GM19463 (cell line): ENCODE data around the gene CHMP4B.

Source experiments
- ATAC-seq: cut with Tn5 transposase; IDR thresholded peaks from one replicate; pipeline ENCODE4 v1.9.1; 2021; ENCODE audit warnings: mild to moderate bottlenecking, moderate library complexity; ENCODE audit not compliant: unreplicated experiment

CHMP4B gene, protein sequence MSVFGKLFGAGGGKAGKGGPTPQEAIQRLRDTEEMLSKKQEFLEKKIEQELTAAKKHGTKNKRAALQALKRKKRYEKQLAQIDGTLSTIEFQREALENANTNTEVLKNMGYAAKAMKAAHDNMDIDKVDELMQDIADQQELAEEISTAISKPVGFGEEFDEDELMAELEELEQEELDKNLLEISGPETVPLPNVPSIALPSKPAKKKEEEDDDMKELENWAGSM

GRCh38 chr20:33810885-33811775, at the start of gene CHMP4B:
CHMP4B (plus strand) TSS chr20:33811348; CDS start chr20:33811469, 121 bp downstream.
- ATAC-seq: peak; percentile 95

DNA sequence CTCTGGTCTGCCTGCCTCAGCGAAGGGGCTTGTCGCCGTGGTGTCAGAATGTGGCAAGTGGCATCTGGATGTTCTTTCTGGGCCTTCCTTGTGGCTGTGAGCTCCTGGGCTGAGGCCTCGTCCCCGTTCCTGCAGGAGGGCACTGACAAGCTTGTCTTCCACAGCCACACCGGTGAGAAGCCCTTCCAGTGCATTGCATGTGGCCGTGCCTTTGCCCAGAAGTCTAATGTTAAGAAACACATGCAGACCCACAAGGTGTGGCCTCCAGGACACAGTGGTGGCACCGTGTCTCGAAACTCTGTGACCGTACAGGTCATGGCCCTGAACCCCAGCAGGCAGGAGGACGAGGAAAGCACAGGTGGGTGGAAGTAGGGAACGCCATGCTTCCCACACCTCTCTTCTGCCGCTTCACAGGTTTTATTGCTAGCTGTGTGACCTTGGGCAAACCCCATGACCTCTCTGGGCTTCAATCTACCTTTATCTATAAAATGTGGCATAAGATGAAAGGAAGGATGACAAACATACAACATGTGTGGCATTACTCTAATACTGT, 49.4 kb upstream of the CHMP4B start:
- no peak for ATAC-seq

- ATAC-seq: no peak
These were observed 46.0 kb upstream of the CHMP4B start for GRCh38 chr20:33765099-33765498.

GRCh38 chr20:33765592-33765991, 45.6 kb upstream of the CHMP4B start:
- no peak for ATAC-seq

- ATAC-seq: no peak
These were observed 44.5 kb upstream of the CHMP4B start for GRCh38 chr20:33766686-33767085.

GRCh38 chr20:33767777-33768138, 43.4 kb upstream of the CHMP4B start:
- ATAC-seq: no peak

DNA sequence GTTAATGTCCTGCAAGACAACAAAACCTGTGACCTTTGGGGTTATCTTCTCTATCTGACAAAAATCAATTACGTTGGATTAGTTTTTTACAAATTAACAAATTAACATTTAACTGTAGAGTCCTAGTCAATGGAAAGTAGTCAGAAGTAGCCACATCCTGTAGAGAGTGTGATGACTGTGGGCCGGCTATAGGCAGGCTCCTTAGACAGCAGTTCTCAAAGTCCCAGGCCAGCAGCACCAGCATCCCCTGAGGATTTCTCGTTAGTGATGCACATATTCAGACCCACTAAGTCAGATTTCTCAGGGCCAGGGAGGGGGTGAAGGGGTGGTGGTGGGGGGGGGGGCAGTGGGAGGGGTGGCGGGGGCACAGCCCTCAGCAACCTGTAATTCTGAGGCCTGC, 42.1 kb upstream of the CHMP4B start:
- no peak for ATAC-seq

- ATAC-seq: no peak
These were observed 41.1 kb upstream of the CHMP4B start for GRCh38 chr20:33770005-33770404.

DNA sequence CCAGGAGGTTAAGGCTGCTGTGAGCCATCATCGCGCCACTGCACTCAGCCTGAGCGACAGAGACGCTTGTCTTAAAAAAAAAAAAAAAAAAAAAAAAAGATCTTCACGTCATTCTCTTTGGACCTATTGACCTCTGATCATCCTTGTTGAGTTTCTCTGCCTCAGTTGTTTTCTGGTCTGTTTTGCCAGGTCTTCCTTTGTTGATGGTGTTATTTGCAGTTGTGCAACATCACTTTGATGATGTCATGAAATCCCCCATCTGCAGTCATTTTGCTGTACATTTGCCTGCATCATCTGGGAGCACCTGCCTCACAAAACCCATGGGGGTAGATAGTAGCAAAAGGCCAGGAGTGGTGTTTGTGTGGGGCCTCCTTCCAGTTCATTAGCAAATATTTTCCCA, 39.2 kb upstream of the CHMP4B start:
- no peak for ATAC-seq

DNA sequence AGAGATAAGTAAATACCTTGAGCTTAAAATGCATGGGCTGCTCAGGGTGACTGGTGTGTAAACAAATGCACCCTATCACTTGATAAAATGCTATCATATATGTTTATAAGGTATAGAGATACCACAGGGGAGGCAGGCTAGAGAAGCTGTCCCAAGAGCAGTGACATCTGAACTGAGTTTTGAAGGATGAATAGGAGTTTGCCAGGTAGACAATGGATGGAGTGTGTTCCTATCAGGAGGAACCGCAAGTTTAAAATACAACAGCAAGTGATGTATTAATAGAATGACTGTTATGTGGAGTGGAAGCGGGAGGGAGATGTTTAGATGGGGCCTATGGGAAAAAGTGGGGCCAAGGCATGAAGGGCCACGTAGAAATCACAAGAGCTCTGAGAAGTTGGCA, 38.7 kb upstream of the CHMP4B start:
- ATAC-seq: no peak

DNA sequence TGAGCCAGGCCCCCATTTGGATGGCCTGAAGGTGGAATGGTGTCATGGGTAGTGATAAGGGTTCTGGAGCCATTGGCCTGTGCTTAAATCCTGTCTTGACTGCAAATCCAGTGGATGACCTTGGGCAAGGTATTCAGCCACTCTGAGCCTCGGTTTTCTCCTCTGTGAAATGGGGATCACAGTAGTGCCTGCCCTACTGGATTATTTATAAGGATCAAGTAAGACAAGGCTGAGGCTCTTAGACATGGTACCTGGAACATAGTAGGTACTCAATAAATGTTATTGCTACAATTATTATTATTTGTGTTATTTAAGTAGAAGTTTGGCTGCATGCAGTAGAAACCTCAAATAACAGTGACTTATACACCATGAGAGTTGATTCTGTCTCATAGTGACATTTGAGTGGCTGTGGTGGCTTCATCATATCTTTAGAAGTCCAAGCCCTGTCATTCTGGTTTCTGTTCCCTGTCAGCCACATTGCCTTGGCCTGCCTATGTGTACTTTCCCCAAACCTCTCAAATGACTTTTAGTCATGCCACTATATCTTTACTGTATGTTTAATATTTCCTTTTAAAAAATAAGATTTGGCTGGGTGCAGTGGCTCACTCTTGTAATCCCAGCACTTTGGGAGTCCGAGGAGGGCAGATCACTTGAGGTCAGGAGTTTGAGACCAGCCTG, 37.6 kb upstream of the CHMP4B start:
- ATAC-seq: peak; percentile 59

GRCh38 chr20:33777816-33778215, 33.3 kb upstream of the CHMP4B start:
- no peak for ATAC-seq

GRCh38 chr20:33781133-33781532, 30.0 kb upstream of the CHMP4B start:
- no peak for ATAC-seq

GRCh38 chr20:33781945-33782344, 29.2 kb upstream of the CHMP4B start:
- no peak for ATAC-seq

GRCh38 chr20:33783256-33783655, 27.9 kb upstream of the CHMP4B start:
- no peak for ATAC-seq

DNA sequence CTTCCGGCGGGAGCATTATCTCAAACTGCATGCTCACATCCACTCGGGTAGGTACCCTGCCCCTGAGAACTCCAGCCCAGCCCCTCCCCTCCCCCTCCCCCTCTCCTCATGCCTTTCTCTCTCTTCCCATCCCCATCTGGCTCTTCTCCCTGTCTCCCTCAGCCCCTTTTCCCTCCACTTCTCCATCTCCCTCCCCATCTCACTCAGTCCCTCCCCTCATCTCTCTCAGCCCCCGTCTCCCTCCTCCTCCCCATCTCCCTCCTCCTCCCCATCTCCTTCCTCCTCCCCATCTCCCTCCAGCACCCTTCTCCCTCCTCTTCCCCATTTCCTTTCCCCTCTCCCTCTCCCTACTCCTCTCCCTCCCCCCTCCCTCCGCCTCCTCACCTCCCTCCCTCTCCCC, 27.3 kb upstream of the CHMP4B start:
- ATAC-seq: no peak

GRCh38 chr20:33784225-33784624, 26.9 kb upstream of the CHMP4B start:
- ATAC-seq: no peak

GRCh38 chr20:33785503-33785902, 25.6 kb upstream of the CHMP4B start:
- no peak for ATAC-seq

DNA sequence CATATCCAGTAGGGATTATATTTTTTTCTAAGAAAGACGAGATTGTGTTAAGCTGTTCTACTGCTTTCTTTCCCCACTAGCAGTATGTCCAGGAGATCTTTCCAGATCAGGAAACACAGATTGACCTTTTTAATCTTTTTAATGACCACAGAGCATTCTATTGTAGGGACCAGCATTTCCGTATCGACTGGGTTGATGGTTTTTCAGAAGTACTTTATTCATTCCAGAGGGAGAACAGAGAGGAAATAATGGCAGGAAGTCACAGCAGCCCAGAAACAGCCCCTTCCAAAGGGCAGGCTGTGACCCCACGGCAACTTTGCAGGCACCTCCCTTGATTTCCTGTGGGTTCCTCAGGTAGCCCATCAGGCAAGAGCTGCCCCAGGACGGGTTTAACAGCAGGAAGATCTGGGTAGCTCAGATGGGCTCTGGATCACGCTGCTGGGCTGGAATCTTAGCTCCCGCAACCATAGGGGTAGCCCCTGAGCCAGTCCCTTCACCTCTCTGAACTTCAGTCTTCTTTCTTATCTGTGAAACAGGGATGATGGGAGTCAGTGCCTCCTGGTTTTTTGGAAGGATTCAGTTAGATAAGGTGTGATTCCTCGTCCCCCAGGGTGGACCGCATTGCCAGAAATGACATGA, 23.8 kb upstream of the CHMP4B start:
- no peak for ATAC-seq

DNA sequence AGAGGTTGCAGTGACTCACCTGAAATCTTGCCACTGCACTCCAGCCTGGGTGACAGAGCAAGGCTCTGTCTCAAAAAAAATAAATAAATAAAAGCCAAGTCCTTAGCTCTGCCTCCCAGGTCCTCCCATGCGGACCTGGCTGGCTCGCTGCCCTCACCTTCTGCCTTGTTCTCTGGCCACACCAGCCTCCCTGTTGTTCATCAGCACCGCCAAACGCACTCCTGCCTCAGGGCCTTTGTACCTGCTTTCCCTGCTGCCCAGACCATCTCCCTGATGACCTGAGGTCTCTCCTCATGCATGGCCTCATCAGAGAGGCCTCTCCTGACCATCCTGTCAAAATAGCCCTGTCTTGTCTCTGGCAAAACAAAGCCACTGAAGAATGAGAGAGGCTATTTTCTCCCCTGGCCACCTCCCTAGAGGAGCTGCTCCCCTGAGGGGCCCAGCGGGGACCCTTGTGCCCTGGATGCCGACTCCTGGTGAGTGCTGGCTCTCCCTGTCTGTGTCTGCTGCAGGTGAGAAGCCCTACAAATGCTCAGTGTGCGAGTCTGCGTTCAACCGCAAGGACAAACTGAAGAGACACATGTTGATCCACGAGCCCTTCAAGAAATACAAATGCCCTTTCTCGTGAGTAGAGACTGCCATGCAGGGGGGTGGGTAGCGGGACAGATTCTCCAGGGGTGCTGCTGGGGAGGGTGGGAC, 22.6 kb upstream of the CHMP4B start:
- no peak for ATAC-seq
